Right lobe of liver (tissue), 4 donors: ENCODE results near the gene FKBP1B.
"Not testable (repeated sequence)": the region's sequence is repeated elsewhere in the genome, so short reads cannot be mapped to it uniquely, and the experiment has no call there.

Source experiments
- CTCF ChIP-seq, 4 donors: fragments of 200-600 bp in 3 of 4; fragments of 450-650 bp in 1 of 4; IDR thresholded peaks; one replicate each; pipeline versions ENCODE4 v1.5.1 to v1.8.0; 2016 to 2022; ENCODE audit warnings: antibody characterized with exemption in 4 of 4, mild to moderate bottlenecking in 2 of 4
- POLR2A ChIP-seq: fragments of 450-650 bp; IDR thresholded peaks from one replicate; pipeline ENCODE4 v1.6.1; 2017; ENCODE audit warnings: antibody characterized with exemption, mild to moderate bottlenecking
- donor health status: DM: no; HTN: no; CAD: no.
- donor health status: DM: no; HTN: no; CAD: no.
- donor health status: DM: no; HTN: yes; CAD: no.

- TF ChIP-seq CTCF (IDR thresholded peaks at IDR 0.05); POLR2A: not testable (repeated sequence)
Measured at GRCh38 chr2:24014902-24015301, 34.6 kb upstream of the FKBP1B start.
